ENCODE data around the gene TM7SF2.

TM7SF2 gene

DNA sequence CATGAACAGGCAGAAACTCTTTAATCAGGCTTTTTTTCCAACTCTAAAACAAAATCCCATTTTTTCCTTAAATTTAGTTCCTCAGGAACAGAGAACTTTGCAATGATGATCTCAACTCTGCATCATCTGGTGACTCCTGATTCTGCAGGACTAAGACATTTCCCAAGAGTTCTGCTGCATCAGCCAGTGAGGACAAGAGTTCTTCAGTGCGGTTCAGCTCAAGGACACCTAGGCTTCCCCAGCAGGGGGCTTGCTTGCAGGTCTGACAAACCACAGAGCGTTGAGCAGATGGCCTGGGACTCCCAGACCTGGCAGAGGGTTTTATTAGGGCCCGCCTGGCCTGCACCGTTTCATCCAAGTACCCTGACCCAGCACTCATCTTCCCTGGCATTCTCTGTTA, 34.2 kb upstream of the TM7SF2 start:
- H3K4me3 ChIP-seq (ENCODE audit: low read depth in 1 of 2, low read length in 2 of 2) = no peak overlapping the region
- ATAC-seq (ENCODE audit: insufficient read depth, low read depth) (peak; percentile 34; the same call in 1 of the 3 replicates), DNase-seq (peak; percentile 23)
- peaks cover 45% of the 10 kb centered on the region for H4K20me1 ChIP-seq (ENCODE audit: insufficient read depth, low read length)
- no peaks in the 10 kb centered on the region for H3K27me3 ChIP-seq (ENCODE audit: insufficient read depth, low read length, poor library complexity)
- H3K9ac ChIP-seq (ENCODE audit: low read depth, low read length) = no peak overlapping the region
- H3K36me3 ChIP-seq (ENCODE audit: insufficient read depth, low read length) = peaks cover 67% of the 10 kb centered on the region
- no peak for TF ChIP-seq EZH2 (IDR thresholded peaks at IDR 0.05; ENCODE audit: borderline replicate concordance, low read depth, low read length, severe bottlenecking)
- TF ChIP-seq, protein P1, sequence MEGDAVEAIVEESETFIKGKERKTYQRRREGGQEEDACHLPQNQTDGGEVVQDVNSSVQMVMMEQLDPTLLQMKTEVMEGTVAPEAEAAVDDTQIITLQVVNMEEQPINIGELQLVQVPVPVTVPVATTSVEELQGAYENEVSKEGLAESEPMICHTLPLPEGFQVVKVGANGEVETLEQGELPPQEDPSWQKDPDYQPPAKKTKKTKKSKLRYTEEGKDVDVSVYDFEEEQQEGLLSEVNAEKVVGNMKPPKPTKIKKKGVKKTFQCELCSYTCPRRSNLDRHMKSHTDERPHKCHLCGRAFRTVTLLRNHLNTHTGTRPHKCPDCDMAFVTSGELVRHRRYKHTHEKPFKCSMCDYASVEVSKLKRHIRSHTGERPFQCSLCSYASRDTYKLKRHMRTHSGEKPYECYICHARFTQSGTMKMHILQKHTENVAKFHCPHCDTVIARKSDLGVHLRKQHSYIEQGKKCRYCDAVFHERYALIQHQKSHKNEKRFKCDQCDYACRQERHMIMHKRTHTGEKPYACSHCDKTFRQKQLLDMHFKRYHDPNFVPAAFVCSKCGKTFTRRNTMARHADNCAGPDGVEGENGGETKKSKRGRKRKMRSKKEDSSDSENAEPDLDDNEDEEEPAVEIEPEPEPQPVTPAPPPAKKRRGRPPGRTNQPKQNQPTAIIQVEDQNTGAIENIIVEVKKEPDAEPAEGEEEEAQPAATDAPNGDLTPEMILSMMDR (IDR thresholded peaks at IDR 0.05; ENCODE audit: borderline replicate concordance, extremely low read depth, low read length, poor library complexity, severe bottlenecking) = peak; percentile 26
- peaks cover 46% of the 10 kb centered on the region for H3K4me1 ChIP-seq (ENCODE audit: insufficient read depth, low read length)
- H3K4me2 ChIP-seq (ENCODE audit: insufficient read depth, low read length) = peak overlapping the region; percentile 38
- H3K9me3 ChIP-seq (ENCODE audit: insufficient read depth, low read length, severe bottlenecking) = no peaks in the 10 kb centered on the region
- H2AFZ ChIP-seq (ENCODE audit: low read depth, low read length) = no peak overlapping the region
- H3K27ac ChIP-seq (ENCODE audit: low read length) = no peak overlapping the region
- peaks cover 47% of the 10 kb centered on the region for H3K79me2 ChIP-seq (ENCODE audit: insufficient read depth, low read length)

DNA sequence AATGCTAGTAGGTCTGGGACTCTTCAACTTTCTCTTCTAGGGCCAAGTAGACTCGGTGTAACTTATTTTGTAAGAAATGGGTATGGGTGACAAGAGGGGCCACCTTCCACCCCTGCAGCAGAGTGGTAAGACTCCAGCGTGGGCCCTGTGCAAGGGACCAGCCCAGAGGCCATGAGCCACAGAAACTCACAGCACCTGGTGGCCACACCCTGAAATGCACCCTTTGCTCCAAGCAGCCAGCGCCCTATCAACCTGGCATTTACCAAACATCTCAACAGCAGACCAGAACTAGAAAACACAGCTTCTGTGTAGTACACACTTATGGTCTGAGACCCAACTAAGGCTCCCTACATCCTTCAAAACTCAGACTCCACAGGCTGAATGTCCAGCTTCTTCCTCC, 33.5 kb upstream of the TM7SF2 start:
- Histone ChIP-seq H3K4me1 (ENCODE audit: insufficient read depth, low read length) (peaks cover 53% of the 10 kb centered on the region), H3K27ac (ENCODE audit: low read length) (no peak overlapping the region), H3K4me2 (ENCODE audit: insufficient read depth, low read length) (peak overlapping the region; percentile 38; the same call in 1 of the 2 replicates), H4K20me1 (ENCODE audit: insufficient read depth, low read length) (peaks cover 45% of the 10 kb centered on the region), H2AFZ (ENCODE audit: low read depth, low read length) (no peak overlapping the region), H3K36me3 (ENCODE audit: insufficient read depth, low read length) (peaks cover 74% of the 10 kb centered on the region), H3K27me3 (ENCODE audit: insufficient read depth, low read length, poor library complexity) (no peaks in the 10 kb centered on the region), H3K79me2 (ENCODE audit: insufficient read depth, low read length) (peaks cover 54% of the 10 kb centered on the region), H3K9ac (ENCODE audit: low read depth, low read length) (0 out of 2 replicates have a peak overlapping the region, but pooled peaks have one; percentile 0), H3K9me3 (ENCODE audit: insufficient read depth, low read length, severe bottlenecking) (no peaks in the 10 kb centered on the region), H3K4me3 (ENCODE audit: low read depth in 1 of 2, low read length in 2 of 2) (no peak overlapping the region)
- DNase-seq (peak; percentile 62), ATAC-seq (ENCODE audit: insufficient read depth, low read depth) (peak; percentile 83)
- TF ChIP-seq EZH2 (IDR thresholded peaks at IDR 0.05; ENCODE audit: borderline replicate concordance, low read depth, low read length, severe bottlenecking) = no peak
- TF ChIP-seq, protein P1 (IDR thresholded peaks at IDR 0.05; ENCODE audit: borderline replicate concordance, extremely low read depth, low read length, poor library complexity, severe bottlenecking) = peak; percentile 77

DNA sequence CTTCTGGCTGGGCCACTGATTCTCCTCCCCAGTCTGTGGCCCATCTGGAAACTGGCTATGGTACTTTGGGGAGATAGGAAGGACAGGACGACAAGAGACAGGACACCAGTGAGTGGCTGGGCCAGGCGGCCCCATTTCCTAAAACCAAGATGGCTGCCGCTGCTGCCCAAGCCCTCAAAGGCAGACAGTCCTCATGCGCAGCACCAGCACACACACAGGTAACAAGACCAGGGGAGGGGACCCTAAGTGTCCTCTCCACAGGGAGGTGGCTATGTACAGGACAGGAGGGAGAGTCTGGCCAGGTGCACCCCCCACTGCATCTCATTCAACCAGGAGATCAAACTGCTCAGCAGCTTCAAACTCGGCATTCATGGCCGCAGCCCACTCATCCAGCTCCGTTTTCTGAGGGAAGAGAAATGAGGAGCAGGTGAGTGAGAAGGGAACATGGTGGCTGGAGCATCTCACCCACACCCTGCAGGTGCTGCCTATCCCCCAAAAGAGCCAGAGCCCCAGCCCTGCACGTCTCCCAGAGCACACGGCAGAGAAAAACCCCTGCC, 32.8 kb upstream of the TM7SF2 start:
- H3K4me3 ChIP-seq (ENCODE audit: low read depth in 1 of 2, low read length in 2 of 2) = 0 out of 4 replicates have a peak overlapping the region, but pooled peaks of 1 of the 2 experiments have one; percentile 7
- H3K9ac ChIP-seq (ENCODE audit: low read depth, low read length) = peak overlapping the region; percentile 0; the same call in 1 of the 2 replicates
- H3K27ac ChIP-seq (ENCODE audit: low read length) = no peak overlapping the region
- H3K79me2 ChIP-seq (ENCODE audit: insufficient read depth, low read length) = peaks cover 61% of the 10 kb centered on the region
- H3K4me2 ChIP-seq (ENCODE audit: insufficient read depth, low read length) = peak overlapping the region; percentile 38
- no peak for TF ChIP-seq EZH2 (IDR thresholded peaks at IDR 0.05; ENCODE audit: borderline replicate concordance, low read depth, low read length, severe bottlenecking)
- TF ChIP-seq, protein P1 (IDR thresholded peaks at IDR 0.05; ENCODE audit: borderline replicate concordance, extremely low read depth, low read length, poor library complexity, severe bottlenecking) = no peak
- no peak for DNase-seq
- peaks cover 48% of the 10 kb centered on the region for H4K20me1 ChIP-seq (ENCODE audit: insufficient read depth, low read length)
- peaks cover 79% of the 10 kb centered on the region for H3K36me3 ChIP-seq (ENCODE audit: insufficient read depth, low read length)
- peaks cover 54% of the 10 kb centered on the region for H3K4me1 ChIP-seq (ENCODE audit: insufficient read depth, low read length)
- no peak for ATAC-seq (ENCODE audit: insufficient read depth, low read depth)
- H3K9me3 ChIP-seq (ENCODE audit: insufficient read depth, low read length, severe bottlenecking) = no peaks in the 10 kb centered on the region
- no peaks in the 10 kb centered on the region for H3K27me3 ChIP-seq (ENCODE audit: insufficient read depth, low read length, poor library complexity)
- no peak overlapping the region for H2AFZ ChIP-seq (ENCODE audit: low read depth, low read length)
